Fibroblast of skin of left quadriceps (primary cell): ENCODE measurements around the gene CDR2.
"Not testable (repeated sequence)": the region's sequence is repeated elsewhere in the genome, so short reads cannot be mapped to it uniquely, and the experiment has no call there.

Experiments used
- DNase-seq, 2 experiments: peaks; one replicate each; pipeline ENCODE4 v3.0.0-alpha.2; 2013; ENCODE audit warnings: low read depth in 2 of 2

The CDR2 gene

GRCh38 chr16:22352723-22353122 is 21.7 kb downstream of the CDR2 start:
- DNase-seq: no peak

GRCh38 chr16:22352140-22352539 is 22.3 kb downstream of the CDR2 start:
- no peak for DNase-seq

- not testable (repeated sequence) for DNase-seq
These were observed 23.4 kb downstream of the CDR2 start for GRCh38 chr16:22351017-22351416.

GRCh38 chr16:22348291-22348690 is 26.1 kb downstream of the CDR2 start:
- DNase-seq: no peak

- no peak for DNase-seq
These were observed 27.2 kb downstream of the CDR2 start for GRCh38 chr16:22347100-22347820.

- DNase-seq: no peak
These were observed 27.9 kb downstream of the CDR2 start for GRCh38 chr16:22346483-22346882.

GRCh38 chr16:22342082-22342481 is 32.3 kb downstream of the CDR2 start:
- DNase-seq: no peak

- DNase-seq: no peak
These were observed 33.5 kb downstream of the CDR2 start for GRCh38 chr16:22340945-22341344.

GRCh38 chr16:22337849-22338635 is 36.4 kb downstream of the CDR2 start:
- DNase-seq: no peak

GRCh38 chr16:22337045-22337444 is 37.4 kb downstream of the CDR2 start:
- no peak for DNase-seq

GRCh38 chr16:22336581-22336980 is 37.8 kb downstream of the CDR2 start:
- no peak for DNase-seq

GRCh38 chr16:22335668-22336246 is 38.7 kb downstream of the CDR2 start:
- DNase-seq: no peak

GRCh38 chr16:22333457-22333994 is 40.9 kb downstream of the CDR2 start:
- no peak for DNase-seq

GRCh38 chr16:22330326-22330725 is 44.1 kb downstream of the CDR2 start:
- DNase-seq: no peak

GRCh38 chr16:22329199-22329695 is 45.2 kb downstream of the CDR2 start:
- no peak for DNase-seq

- no peak for DNase-seq
These were observed 46.2 kb downstream of the CDR2 start for GRCh38 chr16:22328081-22328725.

- DNase-seq: no peak
These were observed 47.0 kb downstream of the CDR2 start for GRCh38 chr16:22327446-22327775.

GRCh38 chr16:22326771-22327445 is 47.5 kb downstream of the CDR2 start:
- no peak for DNase-seq

GRCh38 chr16:22326369-22326652 is 48.1 kb downstream of the CDR2 start:
- DNase-seq: no peak

GRCh38 chr16:22325598-22326368 is 48.6 kb downstream of the CDR2 start:
- DNase-seq: no peak
